ENCODE data around the gene THSD4. TPM values are rescaled to one million over a fixed set of nuclear protein-coding genes. Genes with fewer than 3 reads are reported as not detected.

THSD4 gene
- total and polyA plus RNA-seq, 2 of the 8 experiments (the other 6 are each of a cell fraction or from before 2014, with no cell fraction given): 2.5 to 6.2 TPM

DNA sequence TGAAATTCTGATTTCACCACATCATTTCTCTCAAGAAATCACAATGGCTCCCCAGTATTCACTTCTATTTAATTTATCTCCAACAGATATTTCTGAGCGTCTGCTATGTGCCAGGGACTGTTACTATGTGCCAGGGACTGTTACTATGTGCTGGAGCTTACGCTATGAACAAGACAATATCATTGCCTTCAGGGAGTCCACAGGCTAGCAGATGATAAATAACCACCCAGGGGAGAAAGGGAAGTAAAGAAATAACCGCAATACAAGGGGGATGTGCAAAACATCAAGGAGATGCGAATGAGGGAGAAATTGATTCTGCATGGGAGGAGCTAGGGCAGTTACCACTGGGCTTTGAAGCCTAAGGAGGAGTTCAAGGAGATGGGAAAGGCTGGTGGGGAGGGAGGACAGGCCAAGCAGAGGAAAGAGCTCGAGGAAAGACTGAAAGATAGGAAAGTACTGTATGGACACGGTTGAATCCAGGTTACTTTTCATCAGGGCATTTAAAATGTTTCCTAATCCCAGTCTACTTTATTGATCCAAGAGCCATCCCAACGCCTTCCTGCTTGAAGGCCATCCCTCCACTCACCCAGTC lies 2.5 kb downstream of the THSD4 start:
- 86% methylated on average over 7 of the region's 7 CpGs; no CpG with 5 or more reads in 1 of the 2 experiments for WGBS, 2 experiments (ENCODE audit: extremely low coverage in 1 of 2, insufficient coverage in 1 of 2, insufficient read length in 1 of 2, insufficient replicate concordance in 2 of 2, low coverage in 1 of 2, low lambda C conversion rate in 2 of 2, missing lambda C conversion rate in 1 of 2)
- DNase-seq (ENCODE audit: low read depth in 1 of 2, low spot score in 2 of 2): no peak
- CTCF ChIA-PET (ENCODE audit: partially characterized antibody): interaction anchor here (1.2 kb wide), 1 partner anchor 8 kb away, joined by 4 read pairs; no protein-coding TSS in a partner anchor

More for the DNA sequence above, 2.5 kb downstream of the THSD4 start:
- Histone ChIP-seq H3K4ac (replicated peaks; ENCODE audit: insufficient read length, low read depth, low read length) (no peak overlapping the region), H4K8ac (ENCODE audit: extremely low read depth, insufficient read depth, low read length) (no peak overlapping the region), H4K5ac (ENCODE audit: insufficient read length, low read depth, low read length) (no peak overlapping the region), H2BK5ac (ENCODE audit: low read depth, low read length) (no peak overlapping the region), H2BK20ac (ENCODE audit: low read length) (no peak overlapping the region), H3K18ac (ENCODE audit: extremely low read depth, low read length) (no peak overlapping the region), H3K79me2 (ENCODE audit: control insufficient read depth in 1 of 2, insufficient read depth in 2 of 2, low read length in 2 of 2) (no peaks in the 10 kb centered on the region), H3K27me3 (replicated peaks in 1 of 4; ENCODE audit: control insufficient read depth in 3 of 4, extremely low read depth in 1 of 4, insufficient read depth in 3 of 4, low read length in 3 of 4) (peaks cover 0 to 16% (median 12%) of the 10 kb centered on the region in 4 experiments; a peak in 6 of 7 replicates), H4K91ac (replicated peaks; ENCODE audit: insufficient read length, low read length) (no peak overlapping the region), H3K23me2 (ENCODE audit: low read depth, low read length) (peaks cover 6% of the 10 kb centered on the region; the same call in 1 of the 2 replicates), H2AFZ (ENCODE audit: low read length) (no peak overlapping the region), H3K27ac (ENCODE audit: low read depth, low read length) (no peak overlapping the region), H2BK15ac (ENCODE audit: low read length) (0 out of 2 replicates have a peak overlapping the region, but pooled peaks have one; percentile 88), H2BK120ac (replicated peaks; ENCODE audit: low read depth, low read length) (no peak overlapping the region), H3K14ac (ENCODE audit: insufficient read length) (no peak overlapping the region), H3K4me3 (ENCODE audit: extremely low read depth in 1 of 4, insufficient read depth in 2 of 4, low read depth in 3 of 4, low read length in 4 of 4) (no peak overlapping the region), H2BK12ac (ENCODE audit: low read depth, low read length) (no peak overlapping the region), H4K20me1 (replicated peaks in 1 of 2; ENCODE audit: control insufficient read depth in 1 of 2, insufficient read depth in 2 of 2, low read length in 2 of 2) (no peaks in the 10 kb centered on the region), H2AK5ac (ENCODE audit: low read depth, low read length) (no peak overlapping the region), H3K79me1 (ENCODE audit: low read depth, low read length) (peaks cover 2% of the 10 kb centered on the region; the same call in 1 of the 2 replicates), H3K4me2 (ENCODE audit: insufficient read depth in 1 of 2, low read depth in 2 of 2, low read length in 2 of 2) (no peak overlapping the region), H3K23ac (ENCODE audit: insufficient read length) (no peak overlapping the region), H3K9me3 (ENCODE audit: insufficient read depth in 2 of 2, low read depth in 1 of 2, low read length in 1 of 2) (no peaks in the 10 kb centered on the region), H3K9ac (replicated peaks in 1 of 4; ENCODE audit: extremely low read depth in 1 of 4, low read depth in 3 of 4, low read length in 3 of 4) (no peak overlapping the region), H3K56ac (replicated peaks; ENCODE audit: insufficient read length, low read depth, low read length) (no peak overlapping the region), H3K4me1 (replicated peaks in 1 of 4; ENCODE audit: control insufficient read depth in 3 of 4, insufficient read depth in 4 of 4, low read length in 3 of 4) (peaks cover 4 to 13% (median 6%) of the 10 kb centered on the region in 4 experiments; a peak in 6 of 7 replicates), H3K36me3 (ENCODE audit: control insufficient read depth in 2 of 4, insufficient read depth in 4 of 4, low read length in 3 of 4) (no peaks in the 10 kb centered on the region)
- TF ChIP-seq EP300 (IDR thresholded peaks at IDR 0.05; ENCODE audit: borderline replicate concordance in 1 of 2, low read depth in 2 of 2, low read length in 2 of 2) (no peak), SIRT6 (IDR thresholded peaks at IDR 0.05; ENCODE audit: low read length) (no peak), RNF2 (IDR thresholded peaks at IDR 0.05; ENCODE audit: borderline replicate concordance, low read depth, low read length, missing control alignments, poor library complexity, severe bottlenecking) (no peak), BRCA1 (IDR thresholded peaks at IDR 0.05; ENCODE audit: low read depth, low read length) (no peak), SUZ12 (IDR thresholded peaks at IDR 0.05; ENCODE audit: low read length) (0 out of 2 replicates have a peak, but pooled peaks have one; percentile 4), CBX5 (IDR thresholded peaks at IDR 0.05; ENCODE audit: low read depth, low read length) (no peak), CHD1 (IDR thresholded peaks at IDR 0.05; ENCODE audit: low read depth, low read length) (no peak)
- TF ChIP-seq, protein P1, sequence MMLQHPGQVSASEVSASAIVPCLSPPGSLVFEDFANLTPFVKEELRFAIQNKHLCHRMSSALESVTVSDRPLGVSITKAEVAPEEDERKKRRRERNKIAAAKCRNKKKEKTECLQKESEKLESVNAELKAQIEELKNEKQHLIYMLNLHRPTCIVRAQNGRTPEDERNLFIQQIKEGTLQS (IDR thresholded peaks at IDR 0.05; ENCODE audit: insufficient read depth, low read depth, low read length): no peak
- POLR2A ChIA-PET (ENCODE audit: partially characterized antibody): interaction anchor here (0.6 kb wide), 1 partner anchor 1704 kb away, joined by 3 read pairs; the partner anchor contains the start of gene KIF23
- FAIRE-seq: no peak

Data from H1 (cell line).